IMR-90 (cell line): ENCODE results near the gene P2RX7. TPM values are rescaled to one million over a fixed set of nuclear protein-coding genes. Genes with fewer than 3 reads are reported as not detected.

ENCODE experiments used
- ATAC-seq: fragments of 200-7000 bp; cut with Tn5 transposase; 2 replicates; pipeline ENCODE4 v1.9.1; 2020; ENCODE audit warnings: low read depth, mild to moderate bottlenecking, moderate library complexity
- BruUV-seq: library from RNA; stranded (reverse); fragments of 400-500 nt; replicated peaks from 2 replicates; lab custom pipeline; 2021; lab: Mats Ljungman, UMichigan
- CTCF ChIA-PET: fragments of 300-600 bp; formaldehyde crosslinking; extraction: SDS; loops from one replicate; lab custom pipeline; 2021; ENCODE audit warnings: antibody characterized with exemption; lab: Yijun Ruan, JAX
- POLR2A ChIA-PET: fragments of 300-600 bp; sonication (Branson Sonifier 250); formaldehyde crosslinking; loops from one replicate; lab custom pipeline; 2022; ENCODE audit warnings: antibody characterized with exemption; ENCODE audit not compliant: unreplicated experiment; lab: Charles Lee
- DNase-seq: peaks from one replicate; pipeline ENCODE4 v3.0.0; 2013
- H2AFZ ChIP-seq: replicated peaks from 2 replicates; pipeline ENCODE3; 2013; ENCODE audit warnings: low read length, mild to moderate bottlenecking; ENCODE audit not compliant: poor library complexity
- H2AK5ac ChIP-seq: 2 replicates; pipeline ENCODE4 v1.6.1; 2013; ENCODE audit warnings: low read depth, low read length, inconsistent platforms
- H2AK9ac ChIP-seq: replicated peaks from 2 replicates; pipeline ENCODE3; 2013; ENCODE audit warnings: mild to moderate bottlenecking, low read depth, low read length, moderate library complexity; ENCODE audit not compliant: poor library complexity
- H2BK120ac ChIP-seq: 2 replicates; pipeline ENCODE4 v1.6.1; 2013; ENCODE audit warnings: low read depth, low read length, inconsistent platforms
- H2BK15ac ChIP-seq: 3 replicates; pipeline ENCODE4 v1.6.1; 2013; ENCODE audit warnings: low read depth, low read length, inconsistent platforms
- H2BK20ac ChIP-seq: 2 replicates; pipeline ENCODE4 v1.6.1; 2013; ENCODE audit warnings: low read depth, mild to moderate bottlenecking, inconsistent platforms, low read length, moderate library complexity
- H2BK5ac ChIP-seq: 2 replicates; pipeline ENCODE4 v1.6.1; 2013; ENCODE audit warnings: mild to moderate bottlenecking, low read depth, low read length, inconsistent platforms; ENCODE audit not compliant: poor library complexity, severe bottlenecking
- H3K14ac ChIP-seq: replicated peaks from 2 replicates; pipeline ENCODE4 v1.6.1; 2013; ENCODE audit warnings: low read depth, low read length, inconsistent platforms
- H3K18ac ChIP-seq: 2 replicates; pipeline ENCODE4 v1.6.1; 2013; ENCODE audit warnings: low read depth, low read length, control low read depth
- H3K23ac ChIP-seq: 2 replicates; pipeline ENCODE4 v1.6.1; 2013; ENCODE audit warnings: low read depth, low read length, inconsistent platforms
- H3K27ac ChIP-seq: 2 replicates; pipeline ENCODE4 v1.5.1; 2013; ENCODE audit warnings: mild to moderate bottlenecking, control low read depth, low read length; ENCODE audit not compliant: insufficient read depth
- H3K27me3 ChIP-seq: 2 replicates; pipeline ENCODE4 v1.6.1; 2013; ENCODE audit warnings: low read length; ENCODE audit not compliant: control insufficient read depth, insufficient read depth
- H3K36me3 ChIP-seq: 2 replicates; pipeline ENCODE4 v1.6.1; 2013; ENCODE audit warnings: low read length, mixed read lengths; ENCODE audit not compliant: control insufficient read depth, insufficient read depth
- H3K4ac ChIP-seq: 2 replicates; pipeline ENCODE4 v1.6.1; 2013; ENCODE audit warnings: low read depth, low read length, inconsistent platforms
- H3K4me1 ChIP-seq: 2 replicates; pipeline ENCODE4 v1.6.1; 2013; ENCODE audit warnings: low read length, mixed read lengths; ENCODE audit not compliant: control insufficient read depth, insufficient read depth
- H3K4me2 ChIP-seq: 2 replicates; pipeline ENCODE4 v1.6.1; 2013; ENCODE audit warnings: low read depth, mild to moderate bottlenecking, control low read depth, low read length, moderate library complexity
- H3K4me3 ChIP-seq: 2 replicates; pipeline ENCODE4 v1.5.1; 2013; ENCODE audit warnings: low read depth, mild to moderate bottlenecking, control low read depth, low read length, moderate library complexity; ENCODE audit not compliant: insufficient read depth
- H3K56ac ChIP-seq: 2 replicates; pipeline ENCODE4 v1.6.1; 2013; ENCODE audit warnings: low read length, inconsistent platforms; ENCODE audit not compliant: insufficient read depth; ENCODE audit errors: extremely low read depth
- H3K79me1 ChIP-seq, 2 experiments: 2 replicates each; pipeline ENCODE4 v1.6.1; 2013; ENCODE audit warnings: low read length in 2 of 2, inconsistent platforms in 1 of 2, low read depth in 1 of 2
- H3K9ac ChIP-seq: 2 replicates; pipeline ENCODE4 v1.6.1; 2013; ENCODE audit warnings: low read depth, low read length, control low read depth
- H3K9me1 ChIP-seq: 2 replicates; pipeline ENCODE4 v1.6.1; 2013; ENCODE audit warnings: low read length, inconsistent platforms; ENCODE audit not compliant: insufficient read depth
- H3K9me3 ChIP-seq: 2 replicates; pipeline ENCODE4 v1.6.1; 2013; ENCODE audit warnings: low read length; ENCODE audit not compliant: control insufficient read depth, insufficient read depth
- H4K20me1 ChIP-seq: 2 replicates; pipeline ENCODE4 v1.6.1; 2013; ENCODE audit warnings: low read length, inconsistent platforms; ENCODE audit not compliant: insufficient read depth
- H4K5ac ChIP-seq: 2 replicates; pipeline ENCODE4 v1.6.1; 2013; ENCODE audit warnings: mild to moderate bottlenecking, low read depth, low read length, control low read depth
- H4K8ac ChIP-seq, 2 experiments: 2 replicates each; pipeline ENCODE4 v1.6.1; 2013; ENCODE audit warnings: low read depth in 2 of 2, low read length in 2 of 2, control low read depth in 1 of 2, inconsistent platforms in 1 of 2
- H4K91ac ChIP-seq: 2 replicates; pipeline ENCODE4 v1.6.1; 2013; ENCODE audit warnings: low read depth, low read length, inconsistent platforms; ENCODE audit not compliant: insufficient read depth
- CTCF ChIP-seq: conservative IDR thresholded peaks from 2 replicates; pipeline ENCODE4 v1.5.1; 2012; ENCODE audit warnings: mild to moderate bottlenecking, low read depth, low read length, improper control_type of control experiment
- FOS ChIP-seq: fragments of 150-350 bp; IDR thresholded peaks from 2 replicates; pipeline ENCODE4 v1.6.1; 2016; ENCODE audit warnings: low read depth, low read length
- RCOR1 ChIP-seq: IDR thresholded peaks from 2 replicates; pipeline ENCODE4 v1.6.1; 2012; ENCODE audit warnings: mild to moderate bottlenecking, low read length, improper control_type of control experiment; ENCODE audit not compliant: insufficient replicate concordance
- SMC3 ChIP-seq: fragments of 150-350 bp; IDR thresholded peaks from 2 replicates; pipeline ENCODE4 v1.6.1; 2016; ENCODE audit warnings: low read depth, mild to moderate bottlenecking, antibody characterized with exemption, low read length, moderate library complexity
- USF2 ChIP-seq: fragments of 150-350 bp; IDR thresholded peaks from 2 replicates; pipeline ENCODE4 v1.6.1; 2017; ENCODE audit warnings: mild to moderate bottlenecking, antibody characterized with exemption, low read length, low read depth
- WGBS, 2 experiments: methylation state at CpG; one replicate each; pipeline versions ENCODE4 v1.1.5 to v1.1.7; 2013; ENCODE audit warnings: missing lambda C conversion rate in 2 of 2; ENCODE audit not compliant: insufficient read length in 1 of 2; ENCODE audit errors: extremely low coverage in 2 of 2; 5-methylcytosine and 5-hydroxymethylcytosine counted together
- dilution Hi-C: fragments of 300-500 bp; cut with HindIII; formaldehyde crosslinking; loops from one replicate; pipeline ENCODE4 v1.14.3; 2018; ENCODE audit warnings: low sequenced_read_pairs; ENCODE audit not compliant: unreplicated experiment
- in situ Hi-C: fragments of 300-500 bp; cut with MboI; formaldehyde crosslinking; loops from 3 replicates; pipeline ENCODE4 v1.14.3; 2019; ENCODE audit warnings: low sequenced_read_pairs, inconsistent platforms, mixed read lengths
- intact Hi-C: fragments of 100-400 bp; cut with micrococcal nuclease; formaldehyde crosslinking; loops from 2 replicates; pipeline ENCODE4 v1.10.0; 2022
- polyA plus RNA-seq, 3 experiments: library from polyadenylated mRNA; depleted of rRNA; stranded (reverse); fragments of >200 nt; gene quantifications; 2 replicates each; pipeline ENCODE4 v1.2.3, GENCODE V29; 2012; ENCODE audit warnings: low replicate concordance in 1 of 3
- total RNA-seq: library from RNA; depleted of rRNA; stranded (reverse); fragments of >200 nt; gene quantifications from 2 replicates; pipeline ENCODE4 v1.2.3, GENCODE V29; 2012

P2RX7 gene
- total and polyA plus RNA-seq, 2 of the 4 experiments (the other 2 are of a cell fraction) = 0.07 to 0.18 TPM

- POLR2A ChIA-PET = no interaction called here
- CTCF ChIA-PET = no interaction called here
These were observed 94.6 kb downstream of the P2RX7 start for GRCh38 chr12:121227294-121227693.

More at GRCh38 chr12:121227294-121227693, 94.6 kb downstream of the P2RX7 start:
- BruUV-seq = no TSS peak
- no peak overlapping the region for H2AK5ac ChIP-seq
- DNase-seq = no peak
- no peaks in the 10 kb centered on the region for H3K27me3 ChIP-seq
- H3K23ac ChIP-seq = no peak overlapping the region
- TF ChIP-seq RCOR1 = no peak
- TF ChIP-seq CTCF = no peak
- no peak for TF ChIP-seq USF2
- no peak for TF ChIP-seq FOS
- no peak for TF ChIP-seq SMC3
- dilution Hi-C loops = no loop called here
- H3K27ac ChIP-seq = no peak overlapping the region
- H2AFZ ChIP-seq = no peak overlapping the region
- peaks cover 4% of the 10 kb centered on the region; the same call in 1 of the 2 replicates for H3K36me3 ChIP-seq
- H4K5ac ChIP-seq = no peak overlapping the region
- H3K18ac ChIP-seq = no peak overlapping the region
- H2BK5ac ChIP-seq = no peak overlapping the region
- H2BK20ac ChIP-seq = no peak overlapping the region
- no peaks in the 10 kb centered on the region for H3K79me1 ChIP-seq
- H3K4me3 ChIP-seq = no peak overlapping the region
- no peak for ATAC-seq
- no peak overlapping the region for H3K14ac ChIP-seq
- no peak overlapping the region for H3K4ac ChIP-seq
- no peaks in the 10 kb centered on the region for H3K9me3 ChIP-seq
- WGBS, 2 experiments = 90% methylated on average over 4 of the region's 9 CpGs; no CpG with 5 or more reads in 1 of the 2 experiments
- no peak overlapping the region for H3K9ac ChIP-seq
- H4K91ac ChIP-seq = no peak overlapping the region
- H2BK15ac ChIP-seq = no peak overlapping the region
- no peaks in the 10 kb centered on the region for H3K4me1 ChIP-seq
- no peak overlapping the region for H2AK9ac ChIP-seq
- in situ Hi-C loops = no loop called here
- H4K20me1 ChIP-seq = no peaks in the 10 kb centered on the region
- H3K56ac ChIP-seq = no peak overlapping the region
- intact Hi-C loops = no loop called here
- H3K9me1 ChIP-seq = 0 out of 2 replicates have a peak, but pooled peaks cover 3% of the 10 kb centered on the region
- no peak overlapping the region for H2BK120ac ChIP-seq
- H3K4me2 ChIP-seq = no peak overlapping the region
- no peak overlapping the region for H4K8ac ChIP-seq
